Stimulated activated CD8-positive, alpha-beta memory T cell treated with anti-CD3 and anti-CD28 coated beads, Interleukin-7, amount 100 ng/mL, for 1 hour (primary cell): ENCODE results near the gene EFR3B.

Experiments used
- DNase-seq, 2 donors: peaks; one replicate each; pipeline ENCODE4 v3.0.0-alpha.2; 2020; ENCODE audit warnings: low read depth in 2 of 2

Gene EFR3B

GRCh38 chr2:25035537-25036220, 6.2 kb upstream of the EFR3B start:
- no peak for DNase-seq

DNA sequence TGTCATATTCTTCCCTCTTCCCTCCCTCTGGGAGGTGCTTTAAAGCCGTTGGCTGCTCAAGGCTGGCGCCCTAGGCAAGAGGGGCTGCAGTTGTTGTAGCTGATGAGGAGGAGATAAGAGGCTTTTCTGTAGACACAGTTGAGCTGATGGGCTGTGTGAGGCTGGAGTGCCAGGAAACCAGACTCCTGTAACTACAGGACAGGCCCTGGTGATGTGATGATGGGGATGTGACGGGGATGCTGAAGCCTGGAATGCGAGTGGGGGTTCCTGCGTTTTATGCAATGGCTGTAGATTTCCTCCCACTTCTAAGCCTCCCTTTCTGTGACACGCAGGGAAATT, 5.7 kb upstream of the EFR3B start:
- no peak for DNase-seq

GRCh38 chr2:25039126-25039525, 2.8 kb upstream of the EFR3B start:
- DNase-seq: no peak

DNA sequence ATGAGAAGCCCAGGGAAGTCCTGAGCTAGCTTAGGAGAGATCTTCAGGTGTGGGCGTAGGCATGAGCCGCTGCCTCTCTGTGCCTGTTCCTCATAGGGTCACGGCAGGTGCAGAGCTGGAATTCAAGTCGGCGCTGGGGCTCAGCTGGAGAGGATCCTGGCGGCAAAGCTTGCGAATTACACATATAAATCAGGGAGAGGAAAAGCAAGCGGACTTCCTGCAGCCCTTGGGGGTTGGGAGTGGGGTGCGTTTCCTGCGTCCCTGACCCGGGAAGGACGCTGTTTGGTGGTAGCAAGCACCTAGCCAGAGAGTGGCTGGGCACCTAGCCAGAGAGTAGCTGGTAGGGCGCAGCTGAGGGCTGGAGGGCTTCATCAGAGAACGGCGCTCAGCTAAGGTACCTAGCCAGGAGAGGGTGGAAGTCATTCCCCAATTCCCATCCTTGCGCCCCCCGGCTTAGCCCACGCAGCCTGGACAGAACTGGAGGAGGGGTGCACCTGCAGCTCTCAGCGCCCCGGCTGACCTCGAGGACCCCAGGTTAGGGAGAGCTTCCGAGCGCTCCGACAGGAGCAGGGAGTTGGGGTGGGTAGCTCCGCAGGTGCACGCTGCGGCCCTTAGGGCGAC, 459 bp upstream of the EFR3B start:
- DNase-seq: no peak

DNA sequence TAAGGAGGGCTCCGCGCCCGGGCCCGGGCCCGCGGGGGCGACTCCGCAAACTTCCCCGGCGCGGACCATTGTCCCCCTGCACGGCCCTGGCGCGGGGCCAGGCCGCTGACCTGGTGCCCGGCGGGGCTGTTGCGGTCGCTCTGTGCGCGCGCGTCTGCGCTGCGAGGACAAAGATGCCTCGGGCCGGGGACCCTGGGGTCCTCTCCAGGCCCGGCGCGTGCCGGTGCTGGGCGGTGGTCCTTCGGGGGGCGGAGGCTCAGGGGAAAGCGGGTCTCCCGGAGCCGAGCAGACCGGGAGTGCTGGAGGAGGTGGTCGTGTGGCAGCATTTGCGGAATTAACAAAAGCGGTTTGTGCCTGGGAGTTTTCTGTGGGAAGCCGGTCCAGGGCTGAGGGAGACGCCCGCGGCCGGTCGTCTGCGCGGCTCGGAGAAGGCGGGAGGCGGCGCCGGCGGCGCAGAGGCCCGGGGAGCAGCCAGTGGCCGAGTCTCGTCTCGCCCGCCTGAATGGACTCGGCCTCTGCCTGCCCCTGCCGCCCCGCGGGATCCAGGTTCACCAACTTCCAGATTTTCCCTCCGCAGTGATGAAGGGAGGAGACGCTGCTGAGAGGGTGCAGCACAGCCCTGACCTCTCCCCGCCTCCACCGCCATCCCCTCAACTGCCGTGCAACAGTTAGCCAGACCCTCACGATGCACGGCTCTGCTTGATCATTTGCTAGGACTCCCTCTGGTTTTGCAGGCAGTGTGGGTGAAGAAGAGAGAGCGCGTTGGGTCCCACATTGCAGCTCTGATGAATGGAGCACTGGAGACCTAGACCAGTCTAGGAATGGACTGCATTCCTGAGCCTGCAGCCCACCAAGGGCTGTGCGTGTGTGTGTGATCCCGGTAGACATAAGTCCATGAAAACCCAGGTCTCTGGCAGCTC, 705 bp downstream of the EFR3B start:
- DNase-seq: no peak

DNA sequence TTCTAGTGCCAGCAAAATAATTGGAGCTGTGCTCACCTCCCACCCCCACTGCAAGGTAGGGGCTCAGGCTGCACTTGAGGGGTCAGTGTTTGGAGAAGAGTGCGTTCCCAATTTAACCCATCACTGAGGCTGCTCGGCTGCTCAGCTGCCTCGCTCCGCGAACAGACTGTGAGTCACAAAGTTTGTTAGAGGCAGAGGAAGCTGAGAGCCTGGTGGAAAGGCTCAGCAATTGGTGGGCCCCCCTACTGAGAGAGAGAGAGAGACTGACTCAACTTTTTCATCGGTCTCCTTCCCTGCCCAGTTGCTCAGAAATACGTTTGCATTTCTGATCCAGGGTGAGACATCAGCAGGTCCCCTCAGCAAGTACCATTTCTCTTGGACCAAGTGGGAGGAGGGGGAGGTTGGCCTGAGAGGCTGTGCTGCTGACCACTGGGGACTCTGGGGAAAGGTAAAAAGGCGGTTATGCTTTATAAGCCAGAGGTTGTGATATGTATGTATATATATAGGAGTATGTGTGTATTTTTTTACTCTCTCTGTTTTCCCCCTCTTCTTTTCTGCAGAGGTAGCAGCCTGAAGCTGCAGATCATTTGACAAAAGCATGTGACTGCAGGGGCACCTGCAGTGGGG, 1.5 kb downstream of the EFR3B start:
- no peak for DNase-seq

DNA sequence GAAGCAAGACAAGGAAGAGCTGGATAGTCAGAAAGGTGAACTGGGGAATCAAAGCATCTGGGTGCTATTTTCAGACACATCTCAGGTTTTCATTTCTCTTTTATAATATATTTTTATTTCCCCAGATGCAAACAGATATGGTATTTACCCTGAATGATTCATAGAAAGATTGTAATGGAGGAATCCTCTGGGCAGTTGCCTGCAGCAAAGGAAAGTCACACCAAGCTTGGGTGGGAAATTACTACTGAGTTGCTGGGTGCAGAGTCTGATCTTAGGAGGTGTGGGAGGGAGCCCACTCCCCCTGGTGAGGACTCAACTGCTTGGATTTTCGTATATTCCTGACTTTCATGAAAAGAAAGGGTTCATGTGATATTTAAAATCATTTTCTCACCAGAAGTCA, 2.1 kb downstream of the EFR3B start:
- DNase-seq: no peak

DNA sequence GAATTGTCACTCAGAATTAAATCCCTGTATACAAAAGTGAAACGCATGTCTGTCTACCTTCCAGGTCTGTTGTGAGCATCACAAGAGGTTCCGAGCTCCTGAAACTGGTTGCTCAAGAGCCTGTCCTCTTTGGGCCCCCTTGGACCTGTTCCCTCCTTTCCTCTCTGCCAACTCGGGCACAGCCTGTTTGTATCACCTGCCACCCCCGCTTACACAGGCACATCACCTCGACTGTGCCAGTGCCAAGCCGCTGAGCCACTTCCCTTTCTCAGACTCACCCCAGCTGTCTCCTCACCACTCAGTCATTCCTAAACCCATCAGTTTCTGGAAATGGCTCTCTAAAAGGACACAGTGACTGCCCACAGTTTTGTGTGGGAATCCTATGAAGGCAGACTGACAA, 3.1 kb downstream of the EFR3B start:
- no peak for DNase-seq

GRCh38 chr2:25049422-25049821, 7.5 kb downstream of the EFR3B start:
- DNase-seq: no peak

- DNase-seq: no peak
These were observed 8.3 kb downstream of the EFR3B start for GRCh38 chr2:25050128-25050527.

- DNase-seq: no peak
These were observed 11.2 kb downstream of the EFR3B start for GRCh38 chr2:25053041-25053440.

DNA sequence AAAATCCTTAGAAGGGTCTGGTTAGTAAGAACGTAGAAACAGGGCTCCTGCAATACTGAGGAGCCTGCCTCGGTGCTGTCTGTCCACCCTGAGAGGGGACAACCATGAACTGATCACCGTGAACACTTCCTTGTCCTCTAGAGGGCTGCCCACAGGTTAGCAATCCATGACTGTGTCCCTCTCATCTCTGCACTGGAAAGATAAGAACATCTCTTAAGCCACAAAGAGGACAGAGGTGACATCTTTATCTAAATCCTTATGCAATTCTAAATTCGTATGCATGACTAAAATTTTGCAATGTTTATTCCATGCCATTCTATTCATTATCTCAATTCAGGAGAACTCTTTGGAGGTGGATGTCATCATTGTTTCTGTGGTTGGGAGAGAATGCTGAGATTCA, 12.8 kb downstream of the EFR3B start:
- no peak for DNase-seq

DNA sequence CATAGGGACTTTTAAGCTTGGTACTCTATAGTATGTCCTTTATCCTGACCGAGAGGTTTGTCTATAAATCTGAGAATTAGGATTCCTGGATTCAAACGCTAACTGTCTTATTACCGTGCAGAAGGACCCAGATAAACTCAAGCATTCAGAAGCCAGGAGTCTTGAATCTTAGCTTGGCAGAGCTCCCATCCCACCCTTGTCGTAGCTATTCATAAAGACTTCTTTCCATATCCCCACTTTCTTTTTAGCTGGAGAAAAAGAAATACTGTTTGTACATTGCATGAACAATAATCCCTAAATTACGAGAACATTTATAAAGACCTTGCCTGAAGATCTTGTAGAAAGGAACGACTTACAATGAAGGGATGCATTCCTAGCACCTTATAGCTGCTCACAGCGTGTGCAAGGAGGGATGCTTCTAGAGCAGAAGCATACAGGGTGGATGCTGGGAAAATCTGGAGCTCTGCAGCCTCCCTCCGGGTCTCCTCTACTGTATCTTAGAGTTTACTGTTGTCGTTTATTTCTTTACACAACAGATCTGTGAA, 13.6 kb downstream of the EFR3B start:
- DNase-seq: no peak

DNA sequence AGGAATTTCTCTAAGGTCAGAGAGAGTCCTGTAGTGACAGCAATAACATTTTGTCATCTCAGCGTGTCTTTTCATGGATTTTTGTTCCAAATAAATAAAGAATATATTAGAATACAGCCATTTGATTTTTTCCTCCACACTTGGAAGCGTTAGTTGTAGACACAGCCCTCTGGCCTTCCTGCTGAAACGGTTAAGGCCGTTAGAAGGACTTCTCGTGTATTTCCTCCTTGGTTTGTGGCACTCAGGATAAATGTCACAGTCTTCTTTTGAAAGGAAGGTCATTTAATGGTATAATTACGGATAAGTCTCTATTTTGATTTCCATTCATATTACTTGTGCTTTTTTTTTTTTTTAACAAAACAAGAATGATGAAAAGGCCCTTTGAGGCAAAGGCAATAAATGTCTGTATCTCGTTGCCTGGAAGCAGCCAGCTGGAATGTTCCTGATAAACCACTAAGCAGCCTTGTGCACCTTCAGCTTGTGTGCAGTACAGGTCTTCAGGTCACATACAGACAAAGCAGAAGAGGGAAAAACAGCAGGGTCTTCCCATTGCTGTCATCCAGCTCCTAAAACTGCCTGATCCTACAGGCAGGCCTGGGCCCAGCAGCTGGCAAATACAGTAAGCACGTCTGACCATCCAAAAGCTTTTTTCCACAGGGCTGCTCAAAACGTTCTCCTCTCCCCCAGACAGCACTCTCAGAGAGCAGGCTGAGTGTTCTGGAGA, 14.4 kb downstream of the EFR3B start:
- DNase-seq: no peak

GRCh38 chr2:25062511-25062917, 20.6 kb downstream of the EFR3B start:
- no peak for DNase-seq

DNA sequence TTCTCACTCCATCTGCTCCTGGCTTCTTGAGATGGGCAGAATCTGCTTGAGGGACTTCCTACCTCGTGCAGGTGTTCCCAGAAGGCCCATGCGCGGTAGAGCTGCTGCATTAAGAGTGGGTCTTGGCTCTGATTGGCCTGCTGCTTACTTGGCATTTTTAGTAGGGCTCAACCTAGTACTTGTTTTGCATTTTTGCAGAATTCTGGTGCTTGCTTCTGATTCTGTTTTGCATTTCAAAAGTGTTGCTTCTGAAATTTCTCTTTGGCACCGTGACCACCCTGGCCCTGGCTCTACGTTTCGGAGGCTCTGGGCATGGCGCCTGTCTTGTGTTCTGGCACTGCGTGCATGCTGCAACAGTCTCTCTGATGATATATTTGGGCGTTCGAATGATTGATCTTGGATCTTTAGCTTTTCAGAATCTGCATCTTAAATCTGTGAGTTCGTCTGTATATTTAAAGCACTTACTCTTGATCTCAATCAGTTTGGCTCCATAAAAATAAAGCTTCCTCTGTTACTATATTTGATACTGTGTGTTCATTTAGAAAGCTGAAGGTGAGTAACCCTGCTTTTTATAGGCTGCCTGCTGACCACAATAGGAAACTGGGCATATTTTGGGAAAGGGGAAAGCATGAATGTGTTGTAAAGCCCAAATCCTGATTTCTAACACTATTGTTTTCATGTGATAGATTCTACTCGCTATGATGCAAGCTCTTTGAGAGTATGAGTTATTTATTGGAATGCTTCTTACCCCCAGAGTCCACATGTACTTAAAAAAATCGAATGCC, 22.2 kb downstream of the EFR3B start:
- no peak for DNase-seq

DNA sequence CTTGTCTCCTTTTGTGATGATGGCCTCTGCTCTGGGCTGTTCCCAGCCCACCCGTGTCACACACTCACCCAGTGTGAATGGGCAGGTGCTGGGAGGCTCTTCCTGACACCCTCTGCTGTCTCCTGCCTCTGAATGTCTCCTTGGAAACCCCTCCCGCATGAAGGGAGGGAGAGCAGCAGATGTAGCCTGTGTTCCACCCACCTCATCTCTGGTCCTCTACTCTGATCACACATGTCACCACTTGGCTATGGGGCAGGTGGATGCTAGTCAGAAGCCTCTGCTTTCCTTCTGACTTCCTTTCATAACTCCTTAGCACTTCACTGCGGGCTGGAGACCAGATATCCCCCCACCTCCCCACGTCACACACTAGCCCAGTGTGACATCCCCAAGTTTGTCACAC, 23.9 kb downstream of the EFR3B start:
- DNase-seq: no peak

- DNase-seq: no peak
These were observed 24.6 kb downstream of the EFR3B start for GRCh38 chr2:25066455-25066854.

DNA sequence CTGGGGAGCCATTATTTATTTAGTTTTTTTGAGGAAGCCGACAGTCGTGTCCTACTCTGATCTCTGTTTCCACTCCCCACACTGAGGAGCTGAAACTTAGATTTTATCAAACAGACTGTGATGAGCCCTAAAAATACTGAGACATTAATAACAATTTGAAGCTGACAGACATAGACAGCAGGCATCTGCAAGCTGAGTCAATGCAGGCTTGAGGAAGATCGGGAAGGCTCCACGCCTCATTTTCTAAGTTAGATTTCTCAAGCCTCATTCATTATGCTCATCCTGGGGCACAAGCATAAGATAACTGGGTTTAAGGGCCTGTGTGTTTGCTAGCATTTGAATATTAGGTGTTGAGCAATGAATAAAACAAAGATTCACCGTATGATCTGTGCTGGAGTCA, 26.3 kb downstream of the EFR3B start:
- DNase-seq: no peak

DNA sequence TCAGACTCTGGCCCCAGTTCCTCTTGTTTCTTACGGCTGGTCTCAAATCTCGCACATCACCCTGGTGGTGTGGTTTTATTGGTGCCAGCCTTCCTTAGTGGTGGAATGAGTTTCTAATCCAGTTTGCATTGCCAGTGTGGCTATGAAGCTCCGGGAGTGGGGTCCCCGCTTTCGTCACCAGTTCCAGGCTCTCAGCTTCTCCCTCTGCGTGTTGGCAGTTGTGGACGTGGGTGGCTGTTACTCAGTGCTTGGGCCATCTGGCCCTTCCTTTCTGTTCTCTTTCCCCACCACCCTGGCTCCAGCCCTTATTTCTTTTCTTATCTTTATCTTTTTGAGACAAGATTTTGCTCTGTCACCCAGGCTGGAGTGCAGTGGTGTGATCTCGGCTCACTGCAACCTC, 30.1 kb downstream of the EFR3B start:
- no peak for DNase-seq

DNA sequence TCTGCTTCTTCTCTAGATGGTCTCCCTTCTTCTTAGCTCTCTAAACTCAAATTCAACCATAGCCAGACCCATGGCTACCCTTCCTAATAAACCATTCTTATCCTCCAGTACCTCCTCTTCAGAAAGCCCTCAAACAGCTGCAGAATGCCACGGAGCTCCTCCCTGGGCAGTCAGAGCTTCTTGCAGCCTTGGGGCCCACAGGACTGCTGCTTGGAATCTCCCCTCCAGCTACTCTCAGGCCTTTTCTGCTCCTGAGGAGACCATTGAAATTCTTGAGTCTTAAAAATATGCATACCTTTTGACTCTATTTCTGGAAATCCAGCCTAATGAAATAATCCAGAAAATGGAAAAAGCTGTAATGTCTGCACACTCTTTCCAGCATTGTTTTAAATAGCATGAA, 30.7 kb downstream of the EFR3B start:
- DNase-seq: no peak
